ENCODE data around the gene WNT11.

Gene WNT11

DNA sequence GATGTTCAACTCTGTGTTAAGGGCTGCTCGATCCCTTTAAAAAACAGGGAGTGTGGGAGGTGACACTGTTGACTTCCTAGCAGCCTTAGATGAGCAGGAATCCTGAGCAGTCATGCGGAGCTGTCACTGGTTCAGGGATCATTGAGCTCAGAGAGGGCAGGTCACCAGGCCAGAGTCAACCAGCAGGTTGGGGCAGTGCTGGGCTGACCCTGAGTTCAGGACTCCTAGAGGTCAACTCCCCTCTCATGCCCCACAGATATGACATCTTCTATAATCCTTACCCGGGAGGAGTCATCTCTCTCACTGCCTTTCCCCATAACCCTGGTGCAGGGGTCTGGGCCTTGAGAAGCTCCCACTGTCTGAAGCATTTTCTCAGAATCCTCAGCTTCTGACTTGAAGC, 12.9 kb upstream of the WNT11 start:
- no peak for DNase-seq (ENCODE audit: low read depth in 2 of 2)

- no peak for DNase-seq (ENCODE audit: low read depth in 2 of 2)
These were observed 12.3 kb upstream of the WNT11 start for GRCh38 chr11:76218449-76219178.

GRCh38 chr11:76217653-76218160, 11.4 kb upstream of the WNT11 start:
- DNase-seq (ENCODE audit: low read depth in 2 of 2): no peak

- no peak for DNase-seq (ENCODE audit: low read depth in 2 of 2)
These were observed 10.4 kb upstream of the WNT11 start for GRCh38 chr11:76216536-76217325.

- DNase-seq (ENCODE audit: low read depth in 2 of 2): no peak
These were observed 9.6 kb upstream of the WNT11 start for GRCh38 chr11:76215941-76216340.

- no peak for DNase-seq (ENCODE audit: low read depth in 2 of 2)
These were observed 8.8 kb upstream of the WNT11 start for GRCh38 chr11:76214968-76215548.

GRCh38 chr11:76214186-76214585, 7.9 kb upstream of the WNT11 start:
- no peak for DNase-seq (ENCODE audit: low read depth in 2 of 2)

DNA sequence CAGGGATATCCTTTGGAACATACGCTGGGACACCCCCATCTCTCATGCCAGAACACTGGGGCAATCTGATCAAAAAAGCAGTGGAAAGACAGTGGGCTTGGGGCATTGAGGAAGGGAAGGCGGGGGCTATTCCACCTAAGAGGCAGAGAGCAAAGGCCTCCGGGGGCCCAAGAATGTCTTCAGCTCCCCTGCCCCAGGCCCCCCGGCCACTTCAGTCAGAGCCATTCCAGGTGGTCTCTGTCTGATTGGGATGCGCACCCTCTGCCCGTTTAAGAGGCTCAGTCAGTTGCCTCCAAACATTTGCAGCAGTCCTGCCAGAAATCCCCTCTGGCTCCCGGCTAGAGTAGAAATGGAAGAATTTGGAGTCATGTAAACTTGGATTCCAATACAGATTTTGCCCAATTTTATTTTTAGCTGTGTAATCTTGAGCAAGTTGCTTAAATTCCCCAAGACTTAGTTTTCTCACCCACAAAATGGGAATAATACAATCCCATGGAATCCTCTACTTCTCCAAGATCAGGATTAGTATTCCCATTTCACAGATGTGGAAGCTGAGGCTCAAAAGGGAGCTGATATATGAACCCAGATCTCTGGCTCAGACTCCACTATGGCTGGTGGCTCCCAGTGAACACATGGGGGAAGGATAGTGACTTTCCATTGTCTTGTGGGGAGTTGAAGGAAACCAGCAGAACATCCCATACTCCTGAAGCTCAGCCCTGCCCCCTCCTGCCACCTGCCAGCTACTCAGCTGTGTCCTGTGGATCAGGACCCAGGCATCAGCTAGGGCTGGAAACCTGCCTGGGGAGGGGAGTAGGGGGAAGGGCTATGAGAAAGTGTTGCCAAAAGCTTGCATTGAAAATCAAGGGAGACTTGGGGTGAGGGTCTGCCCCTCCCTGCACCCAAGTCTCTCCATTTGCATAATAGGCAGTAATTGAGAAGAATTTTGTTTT, 6.1 kb upstream of the WNT11 start:
- no peak for DNase-seq (ENCODE audit: low read depth in 2 of 2)

DNA sequence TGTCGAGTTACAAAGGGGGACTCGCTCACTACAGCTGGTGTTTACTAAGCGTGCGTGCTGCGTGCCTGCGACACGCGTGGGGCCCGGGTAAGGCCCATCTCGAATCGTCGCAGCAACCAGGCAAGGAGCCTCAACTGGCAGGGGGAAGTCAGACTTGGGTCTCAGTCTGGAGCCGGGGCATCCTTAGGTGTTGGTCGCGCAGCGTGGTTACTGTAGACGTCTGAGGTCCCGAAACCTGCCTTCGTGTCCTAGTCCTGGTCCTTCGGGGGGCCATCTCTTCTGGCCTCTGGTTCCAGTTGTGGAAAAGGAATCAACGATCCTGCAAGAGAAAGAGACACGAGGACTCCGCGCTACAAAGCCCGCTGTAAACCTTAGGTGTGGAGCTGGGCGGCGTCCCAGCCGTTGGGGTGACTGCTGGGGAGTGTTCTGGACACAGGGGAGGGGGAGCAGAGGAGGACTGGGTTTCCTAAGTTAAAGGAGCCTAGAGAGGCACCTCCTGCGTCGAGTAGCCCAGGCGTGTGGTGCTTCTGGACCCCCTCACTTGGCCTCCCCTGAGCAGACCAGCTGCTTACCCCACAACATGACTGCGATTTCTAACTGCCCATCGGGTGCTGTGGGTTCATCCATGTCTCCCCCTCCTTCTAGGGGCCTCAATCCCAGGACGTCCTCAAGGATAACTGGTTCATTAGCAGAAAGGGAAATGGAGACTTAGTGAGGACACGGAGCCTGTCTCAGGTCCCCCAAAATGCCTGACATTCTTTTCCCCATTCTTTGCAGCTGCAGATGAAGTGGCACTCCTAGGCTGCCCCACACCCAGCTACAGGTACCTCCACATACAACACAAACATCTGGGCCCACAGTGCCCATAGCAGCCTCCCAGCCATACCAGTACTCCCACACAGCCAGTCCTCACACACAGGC, 4.9 kb upstream of the WNT11 start:
- DNase-seq (ENCODE audit: low read depth in 2 of 2): no peak

- peak in 1 of 2 donors; percentile 18 for DNase-seq (ENCODE audit: low read depth in 2 of 2)
These were observed 4.0 kb upstream of the WNT11 start for GRCh38 chr11:76209973-76210930.

DNA sequence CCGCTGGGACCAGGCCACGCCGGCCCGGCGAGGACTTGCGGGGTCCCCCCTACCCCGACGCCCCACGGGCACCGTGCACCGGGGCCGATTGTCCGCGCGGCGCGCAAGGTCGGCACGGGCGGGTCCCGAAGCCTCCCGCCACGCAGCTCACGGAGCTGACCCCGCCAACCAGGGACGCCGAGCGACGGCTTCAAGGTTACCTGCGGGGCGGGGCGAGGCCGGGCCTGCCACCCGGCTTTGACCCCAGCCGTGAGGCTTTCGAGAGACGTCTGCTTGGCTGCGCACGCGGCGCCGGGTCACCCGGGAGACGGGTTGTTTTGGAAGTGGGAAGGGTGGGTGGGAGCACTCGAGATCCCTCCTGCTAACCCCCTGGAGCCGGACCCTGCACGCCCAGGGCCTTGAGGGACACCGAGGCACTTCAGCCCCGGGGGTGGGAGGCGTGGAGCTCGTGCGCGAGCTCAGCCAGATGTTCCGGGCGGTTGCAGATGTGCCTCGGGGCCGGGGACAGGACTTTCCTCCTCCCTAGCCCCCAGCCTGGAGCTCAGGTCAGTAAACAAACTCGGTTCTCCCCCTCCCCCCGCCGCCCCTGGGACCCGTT, 3.2 kb upstream of the WNT11 start:
- peak in 1 of 2 donors; percentile 21 for DNase-seq (ENCODE audit: low read depth in 2 of 2)

GRCh38 chr11:76208438-76209374, 2.4 kb upstream of the WNT11 start:
- peak; percentile 64 to 78 for DNase-seq (ENCODE audit: low read depth in 2 of 2)

DNA sequence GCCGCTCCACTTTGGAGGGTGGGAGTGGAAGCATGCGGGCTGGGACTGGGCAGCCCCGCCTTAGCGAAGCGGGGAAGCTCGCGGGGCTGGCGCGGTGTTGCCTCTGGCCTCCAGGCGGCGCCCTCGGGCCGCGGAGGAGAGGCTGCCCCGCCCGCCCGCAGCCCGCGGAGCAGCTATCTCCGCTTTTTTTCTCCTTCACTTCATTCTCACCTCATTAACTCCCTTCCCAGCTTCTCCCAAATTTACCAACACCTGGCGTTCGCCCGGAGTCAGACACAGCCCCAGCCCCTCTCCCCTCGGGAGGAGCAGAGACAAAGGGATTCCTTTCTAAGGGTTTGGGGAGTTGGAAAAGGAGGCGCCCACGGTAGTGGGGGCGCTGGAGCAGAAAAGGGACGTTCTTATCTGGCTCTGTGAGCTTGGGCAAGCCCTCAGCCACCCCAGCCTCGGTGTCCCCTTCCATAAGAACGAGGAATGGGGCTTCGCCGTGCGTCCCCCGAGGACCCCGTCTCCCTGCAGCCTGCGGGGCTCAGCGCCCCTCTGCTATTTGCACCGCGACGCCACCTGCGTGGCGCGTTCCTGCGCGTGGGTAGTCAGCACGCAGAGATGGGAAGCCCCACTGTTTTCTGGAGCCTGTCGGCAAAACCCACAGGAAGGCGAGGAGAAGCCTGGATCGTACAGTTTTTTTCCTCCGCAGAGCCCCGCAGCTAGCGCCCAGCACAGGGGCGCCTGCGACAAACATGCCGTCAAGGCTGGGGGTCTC, 1.5 kb upstream of the WNT11 start:
- DNase-seq (ENCODE audit: low read depth in 2 of 2): peak; percentile 72 to 79

GRCh38 chr11:76206077-76206326, 300 bp downstream of the WNT11 start:
- DNase-seq (ENCODE audit: low read depth in 2 of 2): no peak

DNA sequence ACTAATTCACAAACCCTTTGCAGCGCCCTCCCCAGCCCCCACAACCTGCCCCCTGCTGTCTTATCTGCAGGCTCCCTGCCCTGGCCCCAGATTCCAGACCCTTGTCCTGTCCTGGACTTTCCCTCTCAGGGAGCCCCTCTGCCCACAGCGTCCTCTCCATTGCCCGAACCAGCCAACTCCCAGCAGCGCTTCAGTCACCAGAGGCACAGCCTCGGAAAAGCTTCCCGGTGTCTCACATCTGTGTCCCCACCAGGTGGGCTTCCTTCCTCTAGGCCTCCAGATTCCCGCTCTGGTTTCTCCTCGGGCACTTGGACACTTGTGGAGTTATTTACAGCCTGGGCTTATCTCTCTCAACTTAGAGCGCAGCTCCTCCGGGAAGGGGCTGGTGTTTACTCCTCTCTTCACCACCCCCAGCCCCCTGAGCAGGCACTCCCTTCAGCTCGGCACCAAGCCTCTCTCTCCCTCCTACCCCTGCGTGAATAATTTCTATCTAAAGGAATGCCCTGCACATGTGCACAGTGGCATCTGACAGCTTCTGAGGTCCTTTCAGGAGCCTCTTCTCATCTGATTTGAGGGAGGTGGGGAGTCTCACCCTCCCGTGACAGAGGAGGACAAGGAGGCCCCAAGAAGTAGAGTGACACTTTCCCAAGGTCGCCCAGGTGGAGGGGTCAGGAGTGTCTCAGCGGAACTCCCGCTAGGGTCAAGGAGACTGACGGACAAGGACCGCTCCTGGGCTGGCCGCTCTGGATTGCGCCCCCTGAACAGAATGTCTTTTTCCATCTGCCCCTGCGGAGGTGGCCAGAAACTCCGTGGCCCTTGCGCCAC, 838 bp downstream of the WNT11 start:
- DNase-seq (ENCODE audit: low read depth in 2 of 2): no peak

DNA sequence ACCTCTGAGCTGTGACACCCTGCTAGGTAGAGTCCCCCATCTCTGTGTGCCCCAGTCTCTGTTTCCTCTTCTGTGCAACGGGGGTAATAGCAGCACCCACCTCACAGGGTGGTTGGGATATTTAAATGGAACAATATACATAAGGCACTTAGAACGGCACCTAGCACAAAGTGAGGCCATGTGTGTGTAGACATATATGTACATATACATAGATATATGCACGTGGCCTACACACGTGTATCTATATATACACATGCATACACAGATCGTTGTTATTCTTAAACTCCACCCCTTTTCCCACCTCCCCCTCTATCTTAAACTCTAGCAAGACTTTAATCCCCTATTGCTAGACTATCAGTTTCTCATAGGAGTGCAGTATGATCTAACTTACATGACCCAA, 2.4 kb downstream of the WNT11 start:
- DNase-seq (ENCODE audit: low read depth in 2 of 2): no peak

Data from stimulated activated CD4-positive, alpha-beta T cell treated with anti-CD3 and anti-CD28 coated beads, Interleukin-1b, Interleukin-23, amount 100 ng/mL, for 4 hours (primary cell).